Suppressor macrophage treated with lipopolysaccharide for 1 hour (primary cell): Measurements from ENCODE around the gene CRY2.

Experiments used
- DNase-seq, 3 donors: peaks; one replicate each; pipeline ENCODE4 v3.0.0-alpha.2; 2020 to 2022

The CRY2 gene

DNA sequence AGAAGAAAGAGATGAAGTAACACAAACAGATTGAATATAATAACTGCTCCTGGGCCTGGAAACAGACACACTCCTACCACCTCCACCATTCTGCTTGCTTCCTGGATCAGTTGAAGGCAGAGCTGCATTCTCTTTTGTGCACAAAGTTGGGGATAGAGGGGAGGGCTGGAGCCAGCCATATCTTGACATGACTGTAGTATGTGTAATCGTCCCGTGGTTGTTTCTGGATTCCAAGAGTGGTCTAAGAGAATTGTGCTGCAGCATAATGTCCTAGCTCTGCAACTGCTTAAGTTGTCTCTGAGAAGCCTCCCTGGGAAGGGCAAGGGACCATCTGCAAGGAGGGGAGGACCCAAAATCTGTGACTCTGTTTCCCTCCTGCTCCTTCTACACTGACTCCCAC is 3.2 kb downstream of the CRY2 start:
- DNase-seq: no peak

GRCh38 chr11:45851228-45851627 is 4.0 kb downstream of the CRY2 start:
- peak in 2 of 3 donors; percentile 15 to 17 for DNase-seq

DNA sequence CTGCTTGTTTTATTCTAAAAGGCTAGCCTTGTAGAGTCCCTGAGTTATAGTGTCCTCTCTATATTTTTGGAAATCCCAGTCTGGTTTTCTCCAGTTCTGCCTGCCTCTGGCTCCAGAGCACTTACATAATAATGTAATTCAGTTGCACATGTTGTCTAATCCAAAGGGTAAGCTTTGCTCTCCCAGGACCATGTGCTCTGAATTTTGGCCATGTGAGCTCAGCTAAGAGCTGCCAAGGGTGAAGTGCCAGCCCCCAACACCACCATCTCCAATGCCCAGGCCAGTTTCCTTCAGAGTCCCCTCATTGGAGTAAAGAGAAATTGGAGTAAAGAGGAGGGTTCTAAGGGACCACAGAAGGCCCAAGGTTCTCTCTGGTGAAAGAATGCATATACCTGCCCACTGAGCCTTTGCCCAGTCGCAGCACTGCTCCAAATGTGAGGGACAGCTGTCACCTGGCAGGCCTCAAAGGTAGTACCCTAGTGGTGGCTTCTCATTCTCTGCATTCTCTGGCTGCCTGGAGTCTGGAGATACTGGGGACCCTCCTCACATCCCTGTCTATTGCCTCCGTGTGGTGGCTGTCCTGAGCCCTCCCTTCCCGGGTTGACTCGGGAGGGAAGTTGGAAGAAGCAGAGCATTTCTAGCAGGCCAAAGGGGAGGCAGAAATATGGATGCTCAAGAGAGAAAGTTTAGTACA is 4.9 kb downstream of the CRY2 start:
- peak in 1 of 3 donors; percentile 10 for DNase-seq

GRCh38 chr11:45852712-45853101 is 5.4 kb downstream of the CRY2 start:
- peak in 1 of 3 donors; percentile 6 for DNase-seq

DNA sequence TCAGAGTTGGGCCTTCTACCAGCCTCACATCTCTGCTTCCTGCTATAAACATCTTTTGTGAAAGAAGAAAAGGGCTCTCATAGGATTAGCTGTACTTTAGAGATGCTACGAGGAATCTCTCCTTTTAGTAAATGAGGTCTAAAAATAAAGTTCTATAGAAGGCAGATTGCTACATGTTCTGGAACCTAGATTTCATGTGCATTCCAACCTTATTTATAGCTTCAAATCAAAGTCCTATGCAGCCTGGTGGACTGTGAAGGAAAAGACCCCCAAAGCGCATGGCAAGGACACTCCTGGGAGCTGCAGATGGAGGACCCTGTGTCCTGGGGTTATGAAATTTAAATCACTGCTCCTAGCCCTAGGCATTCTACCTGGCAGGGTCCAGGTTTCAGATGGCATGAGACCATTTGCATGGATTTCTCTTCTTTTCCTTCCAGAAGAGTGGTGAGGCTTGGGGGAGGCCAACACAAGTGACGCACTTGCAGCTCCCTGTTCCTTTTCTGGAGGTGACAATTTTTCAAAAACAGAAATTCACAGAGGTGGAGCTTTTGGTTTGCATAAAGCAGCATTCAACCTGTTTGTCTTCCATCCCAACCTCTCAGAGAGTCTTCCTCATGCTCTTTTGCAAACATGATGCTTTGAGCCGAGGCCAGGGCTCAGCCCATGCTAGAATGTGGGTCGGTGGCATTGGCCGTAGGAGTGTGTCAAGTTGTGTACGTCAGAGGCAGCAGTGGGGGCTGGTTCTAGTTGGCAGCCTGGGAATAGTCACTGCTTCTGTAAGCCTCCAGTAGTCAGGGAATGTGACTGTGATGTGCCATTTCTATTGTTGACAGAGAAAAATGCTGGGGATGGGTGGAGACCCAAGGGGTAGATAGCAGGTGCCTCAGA is 6.3 kb downstream of the CRY2 start:
- no peak for DNase-seq

DNA sequence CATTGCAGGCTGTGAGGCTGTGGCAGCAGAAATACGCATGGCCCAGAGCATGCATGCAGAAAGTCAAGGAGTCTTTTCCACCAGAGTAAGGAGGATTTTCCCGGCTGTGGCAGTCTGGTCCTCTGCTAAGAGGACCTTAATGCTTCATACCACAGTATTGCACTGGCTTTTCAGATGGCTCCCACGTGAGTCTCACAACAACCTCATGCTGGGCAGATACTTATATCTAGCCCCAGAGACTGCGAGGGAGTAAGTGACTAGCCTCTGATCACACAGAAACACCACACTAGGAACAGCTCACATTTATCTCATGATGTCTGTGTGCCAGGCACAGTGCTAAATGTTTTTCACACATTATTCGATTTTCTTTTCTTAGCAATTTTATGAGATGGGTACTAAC is 8.0 kb downstream of the CRY2 start:
- DNase-seq: no peak

- DNase-seq: no peak
Measured at GRCh38 chr11:45856044-45856468, 8.8 kb downstream of the CRY2 start.

- peak; percentile 74 to 84 (median 77) for DNase-seq
Measured at GRCh38 chr11:45857961-45858474, 10.7 kb downstream of the CRY2 start.

DNA sequence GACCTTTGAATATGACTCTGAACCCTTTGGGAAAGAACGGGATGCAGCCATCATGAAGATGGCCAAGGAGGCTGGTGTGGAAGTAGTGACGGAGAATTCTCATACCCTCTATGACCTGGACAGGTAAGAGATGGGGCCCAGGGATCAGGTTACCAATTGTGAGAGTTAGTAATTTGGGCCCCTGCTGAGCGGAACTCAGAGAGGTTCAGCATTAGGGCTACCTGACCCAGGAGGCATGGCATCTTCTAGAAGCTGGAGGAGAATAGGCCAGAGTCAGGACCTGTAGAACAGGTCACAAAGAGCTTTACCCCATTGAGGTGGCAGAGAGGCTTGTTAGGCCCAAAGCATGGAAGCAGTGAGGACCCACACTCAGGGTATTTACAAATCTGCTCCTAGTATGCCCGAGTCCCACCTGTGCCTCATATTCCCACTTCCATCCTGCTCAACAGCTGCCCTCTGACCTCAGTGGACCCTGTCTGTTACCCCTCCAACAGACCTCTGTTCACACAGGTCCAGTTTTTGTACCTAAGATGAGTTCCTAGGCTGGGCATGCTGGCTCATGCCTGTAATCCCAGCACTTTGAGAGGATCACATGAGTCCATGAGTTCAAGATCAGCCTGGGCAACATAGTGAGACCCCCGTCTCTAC is 11.6 kb downstream of the CRY2 start:
- DNase-seq: no peak

DNA sequence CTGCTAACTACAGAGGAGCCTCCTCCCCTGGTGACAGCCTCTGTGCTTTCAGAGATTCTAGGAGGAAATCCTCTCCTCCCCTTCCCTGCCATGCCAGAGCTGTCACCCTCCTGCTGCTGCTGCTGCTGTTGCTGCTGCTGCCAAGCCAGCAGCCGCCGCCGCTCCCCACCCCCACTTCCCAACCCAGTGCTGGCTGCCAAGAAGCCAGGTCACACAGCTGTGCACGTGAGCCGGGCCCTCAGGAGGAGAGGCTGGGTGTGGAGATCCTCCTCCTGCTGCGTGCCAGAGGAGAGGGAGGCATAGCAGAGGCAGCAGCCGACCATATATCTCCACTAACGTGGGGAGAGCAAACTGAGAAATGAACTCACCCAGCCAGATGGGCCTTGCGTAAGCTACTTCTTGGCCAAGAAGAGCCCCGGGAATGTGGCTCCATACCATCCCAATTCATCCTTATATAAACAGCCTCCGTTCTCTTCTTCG is 12.4 kb downstream of the CRY2 start:
- DNase-seq: no peak

- no peak for DNase-seq
Measured at GRCh38 chr11:45860348-45860747, 13.1 kb downstream of the CRY2 start.

GRCh38 chr11:45860764-45861510 is 13.7 kb downstream of the CRY2 start:
- DNase-seq: no peak

GRCh38 chr11:45864041-45864440 is 16.8 kb downstream of the CRY2 start:
- DNase-seq: no peak

- DNase-seq: no peak
Measured at GRCh38 chr11:45869551-45869950, 22.3 kb downstream of the CRY2 start.

GRCh38 chr11:45870706-45871105 is 23.4 kb downstream of the CRY2 start:
- DNase-seq: no peak

DNA sequence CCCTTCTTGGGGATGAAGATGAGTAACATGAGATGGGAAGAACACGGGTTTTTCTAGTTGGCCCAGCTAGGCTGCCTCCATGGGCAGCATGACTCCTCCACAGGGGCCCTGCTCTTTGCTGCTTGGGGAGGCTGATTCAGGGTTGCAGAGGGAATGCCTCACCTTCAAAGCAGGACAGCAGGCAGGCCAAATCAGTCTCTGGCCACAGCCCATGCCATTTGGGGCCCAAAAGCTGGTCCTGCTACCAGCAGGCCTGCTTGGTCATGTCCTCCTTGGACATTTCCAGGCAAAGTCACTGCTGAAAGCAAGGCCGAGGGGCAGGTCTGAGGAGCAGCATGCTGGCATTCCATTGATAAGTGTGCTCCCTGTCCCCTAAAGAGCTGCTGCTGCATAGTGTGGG is 24.4 kb downstream of the CRY2 start:
- DNase-seq: no peak

- peak; percentile 66 to 69 (median 67) for DNase-seq
Measured at GRCh38 chr11:45872651-45873356, 25.5 kb downstream of the CRY2 start.

DNA sequence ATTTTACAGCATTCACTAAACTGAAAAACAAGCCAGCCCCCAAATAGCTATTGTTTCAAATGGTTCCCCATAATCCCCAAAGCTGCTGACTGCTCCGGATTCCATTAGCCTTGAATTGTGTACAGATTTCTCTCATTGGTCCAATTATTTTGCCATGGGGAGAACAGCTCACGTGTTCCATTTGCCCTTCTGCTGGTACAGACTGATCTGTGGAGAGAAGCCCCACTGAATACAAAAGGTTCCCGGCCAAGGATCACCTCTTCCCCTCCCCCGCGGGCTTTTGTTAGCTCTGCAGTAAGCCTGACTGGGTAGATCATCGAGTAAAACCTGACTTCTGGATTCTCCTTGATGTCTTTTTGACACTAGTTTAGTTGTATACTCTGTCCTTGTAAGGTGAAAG is 29.1 kb downstream of the CRY2 start:
- DNase-seq: no peak

- DNase-seq: no peak
Measured at GRCh38 chr11:45877221-45877620, 29.9 kb downstream of the CRY2 start.

DNA sequence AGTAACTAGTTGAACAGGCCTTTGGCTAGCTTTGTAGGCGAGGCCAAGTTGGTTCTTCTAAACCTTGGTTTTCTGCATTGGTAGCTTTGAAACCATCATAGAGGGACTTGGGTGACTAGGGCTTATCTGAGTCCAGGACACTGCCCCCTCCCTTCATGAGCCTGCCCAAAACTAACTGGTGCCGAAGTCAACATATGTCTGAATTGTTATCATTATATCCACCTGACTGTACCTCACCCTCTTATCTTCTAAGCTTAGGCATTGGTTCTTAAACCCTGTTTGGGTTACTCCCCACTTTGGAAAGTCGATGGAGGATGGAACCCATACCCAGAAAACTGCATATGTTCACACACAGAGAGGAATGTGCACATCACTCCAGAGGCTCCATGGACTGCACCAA is 30.6 kb downstream of the CRY2 start:
- DNase-seq: no peak

DNA sequence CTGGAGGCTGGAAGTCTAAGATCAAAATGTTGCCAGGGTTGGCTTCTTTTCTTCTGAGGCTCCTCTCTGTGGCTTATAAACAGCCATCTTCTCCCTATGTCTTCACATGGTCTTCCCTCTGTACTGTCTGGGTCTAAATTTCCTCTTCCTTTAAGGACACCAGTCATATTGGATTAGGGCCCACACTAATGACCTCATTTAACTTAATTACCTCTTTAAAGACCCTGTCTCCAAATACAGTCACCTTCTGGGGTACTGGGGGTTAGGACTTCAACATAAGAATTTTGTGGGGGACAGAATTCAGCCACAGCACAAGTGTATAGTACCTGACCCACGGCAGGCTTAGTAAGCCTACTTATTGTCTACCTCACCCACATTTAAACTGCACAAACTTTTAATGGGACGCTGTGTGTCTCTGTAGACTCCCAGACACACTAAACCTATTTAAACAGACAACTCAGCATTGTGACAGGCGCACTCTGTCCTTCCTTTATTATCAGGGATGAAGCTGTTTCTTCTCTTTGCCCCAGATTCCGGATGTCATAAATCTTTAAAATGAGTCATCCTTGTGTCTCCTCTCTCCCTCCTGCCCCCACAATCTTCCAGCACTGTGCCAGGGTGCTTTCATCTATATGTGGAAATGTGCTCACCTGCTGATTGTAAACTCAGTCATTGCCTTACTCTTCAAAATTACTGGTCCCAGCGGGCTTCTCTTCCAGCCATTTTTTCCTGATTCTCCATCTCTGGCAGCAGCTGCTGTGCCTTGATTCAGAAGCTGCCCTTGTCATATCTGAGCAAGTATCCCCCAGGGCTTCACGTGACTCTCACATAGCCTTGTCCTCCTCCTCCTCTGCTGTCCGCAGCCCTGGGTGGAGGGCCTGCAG is 32.8 kb downstream of the CRY2 start:
- DNase-seq: no peak
